Kidney epithelial cell (primary cell): ENCODE measurements around the gene OGDH. TPM values are rescaled to one million over a fixed set of nuclear protein-coding genes. Genes with fewer than 3 reads are reported as not detected.
"Not testable (repeated sequence)": the region's sequence is repeated elsewhere in the genome, so short reads cannot be mapped to it uniquely, and the experiment has no call there.

Experiments
- DNase-seq: peaks from one replicate; pipeline ENCODE4 v3.0.0-alpha.2; 2010; ENCODE audit warnings: low read depth
- H3K27me3 ChIP-seq: 2 replicates; pipeline ENCODE4 v1.6.0; 2011; ENCODE audit warnings: low read length; ENCODE audit not compliant: control insufficient read depth, insufficient read depth
- H3K36me3 ChIP-seq: 2 replicates; pipeline ENCODE4 v1.5.1; 2011; ENCODE audit warnings: low read length; ENCODE audit not compliant: control insufficient read depth, insufficient read depth
- H3K4me3 ChIP-seq: 2 replicates; pipeline ENCODE4 v1.5.1; 2011; ENCODE audit warnings: low read depth, mild to moderate bottlenecking, control low read depth, low read length
- CTCF ChIP-seq: IDR thresholded peaks from 2 replicates; pipeline ENCODE4 v1.5.1; 2011; ENCODE audit warnings: mild to moderate bottlenecking, moderate library complexity, low read length, control low read depth, inconsistent platforms; ENCODE audit not compliant: insufficient read depth, poor library complexity, severe bottlenecking
- total RNA-seq: library from RNA; depleted of rRNA; stranded (reverse); fragments of >200 nt; gene quantifications from 2 replicates; pipeline ENCODE4 v1.2.3, GENCODE V29; 2015

The OGDH gene
- total RNA-seq, 1 donor from 2014 or later = 65.2 TPM

DNA sequence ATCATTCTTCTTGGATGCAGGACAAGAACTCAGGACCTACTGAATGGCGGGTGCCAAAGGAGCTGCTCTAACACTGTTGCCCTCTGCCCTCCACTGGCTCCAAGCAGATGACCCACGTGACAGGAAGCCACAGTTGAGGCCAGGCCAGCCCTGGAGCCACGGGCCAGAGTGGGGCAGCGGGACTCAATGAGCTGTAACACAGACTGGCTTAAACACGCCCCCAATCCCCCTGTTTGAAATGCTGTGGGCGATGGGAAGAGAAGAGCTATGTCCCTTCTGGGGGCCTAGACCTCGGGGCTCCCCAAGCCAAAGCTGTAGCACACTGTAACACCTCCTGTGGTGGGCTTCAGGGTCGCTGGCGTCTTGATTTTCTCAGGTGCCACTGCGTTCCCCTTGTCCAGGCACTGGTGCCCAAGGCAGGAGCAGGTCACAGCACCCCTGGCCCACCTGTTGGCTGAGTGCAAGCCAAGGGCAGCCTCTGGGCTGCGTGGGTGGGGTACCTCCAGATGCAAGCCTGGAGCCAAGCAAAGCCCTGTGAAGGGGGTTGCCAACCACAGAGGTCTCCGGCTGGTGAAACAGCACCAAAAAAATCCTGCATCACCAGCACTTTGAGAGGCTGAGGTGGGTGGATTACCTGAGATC is 123.6 kb downstream of the OGDH start:
- DNase-seq = no peak
- Histone ChIP-seq H3K27me3 (no peaks in the 10 kb centered on the region), H3K36me3 (no peaks in the 10 kb centered on the region), H3K4me3 (no peak overlapping the region)
- TF ChIP-seq CTCF = no peak

DNA sequence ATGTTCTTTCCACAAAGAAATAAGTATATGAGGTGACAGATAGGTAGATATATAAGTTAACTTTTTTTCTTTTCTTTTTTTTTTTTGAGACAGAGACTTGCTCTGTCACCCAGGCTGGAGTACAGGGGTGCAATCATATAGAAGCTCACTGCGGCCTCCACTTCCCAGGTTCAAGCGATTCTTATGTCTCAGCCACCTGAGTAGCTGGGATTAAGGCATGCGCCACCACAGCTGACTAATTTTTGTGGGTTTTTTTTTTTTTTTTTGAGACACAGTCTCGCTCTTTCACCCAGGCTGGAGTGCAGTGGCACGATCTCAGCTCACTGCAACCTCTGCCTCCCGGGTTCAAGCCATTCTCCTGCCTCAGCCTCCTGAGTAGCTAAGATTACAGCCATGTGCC is 126.5 kb downstream of the OGDH start:
- H3K27me3 ChIP-seq, H3K4me3 ChIP-seq, H3K36me3 ChIP-seq, DNase-seq: not testable (repeated sequence)

DNA sequence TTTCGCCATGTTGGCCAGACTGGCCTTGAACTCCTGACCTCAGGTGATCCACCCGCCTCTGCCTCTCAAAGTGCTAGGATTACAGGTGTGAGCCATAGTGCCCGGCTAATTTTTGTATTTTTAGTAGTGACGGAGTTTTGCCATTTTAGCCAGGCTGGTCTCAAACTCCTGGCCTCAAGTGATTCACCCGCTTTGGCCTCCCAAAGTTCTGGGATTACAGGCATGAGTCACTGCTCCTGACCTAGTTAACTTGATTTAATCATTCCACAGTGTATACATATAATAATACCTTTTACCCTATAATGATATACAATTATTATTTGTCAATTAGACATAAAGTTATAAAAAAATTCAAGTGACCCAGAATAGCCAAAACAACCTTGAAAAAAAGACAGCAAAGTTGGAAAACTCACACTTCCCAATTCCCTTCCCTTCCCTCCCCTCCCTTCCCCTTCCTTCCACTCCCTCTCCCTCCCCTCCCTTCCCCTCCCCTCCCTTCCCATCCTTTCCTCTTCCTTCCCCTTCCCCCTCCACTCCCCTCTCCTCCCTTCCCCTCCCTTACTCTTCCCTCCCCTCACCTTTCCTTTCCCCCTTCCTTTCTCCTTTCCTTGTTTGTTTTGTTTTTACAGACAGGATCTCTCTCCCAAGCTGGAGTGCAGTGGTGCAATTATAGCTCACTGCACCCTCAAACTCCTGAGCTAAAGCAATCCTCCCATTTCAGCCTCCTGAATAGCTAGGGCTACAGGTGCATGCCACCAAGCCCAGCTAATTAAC is 127.5 kb downstream of the OGDH start:
- H3K27me3 ChIP-seq = no peaks in the 10 kb centered on the region
- TF ChIP-seq CTCF = no peak
- DNase-seq = peak; percentile 42
- no peaks in the 10 kb centered on the region for H3K36me3 ChIP-seq
- no peak overlapping the region for H3K4me3 ChIP-seq

DNA sequence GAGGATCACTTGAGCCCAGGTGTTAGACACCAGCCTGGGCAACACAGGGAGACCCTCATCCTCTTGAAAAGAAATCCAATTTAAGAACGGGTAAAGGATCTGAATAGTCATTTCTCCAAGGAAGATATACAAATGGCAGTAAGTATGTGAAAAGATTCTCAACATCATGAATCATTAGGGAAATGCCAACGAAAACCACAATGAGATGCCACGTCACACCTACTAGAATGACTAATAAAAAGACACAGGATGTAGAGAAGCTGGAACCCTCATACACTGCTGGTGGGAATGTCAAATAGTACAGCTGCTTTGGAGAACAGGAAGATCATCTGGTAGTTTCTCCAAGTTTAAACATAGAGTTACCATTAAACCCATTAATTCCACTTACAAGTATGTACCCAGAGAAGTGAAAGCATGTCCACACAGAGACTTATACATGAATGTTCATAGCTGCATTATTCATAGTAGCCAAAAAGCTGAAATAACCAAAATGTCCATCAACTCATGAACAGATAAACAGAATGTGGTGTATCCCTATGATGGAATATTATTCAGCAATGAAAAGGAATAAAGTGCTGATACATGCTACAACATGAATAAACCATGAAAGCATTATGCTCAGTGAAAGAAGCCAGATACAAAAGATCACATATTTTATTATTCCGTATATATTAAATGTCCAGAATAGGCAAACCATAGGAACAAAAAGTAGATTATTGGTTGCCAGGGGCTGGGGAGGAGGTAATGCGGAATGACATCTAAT is 129.2 kb downstream of the OGDH start:
- Histone ChIP-seq H3K4me3 (no peak overlapping the region), H3K27me3 (no peaks in the 10 kb centered on the region), H3K36me3 (no peaks in the 10 kb centered on the region)
- DNase-seq = peak; percentile 93
- no peak for TF ChIP-seq CTCF

- Histone ChIP-seq H3K4me3 (no peak overlapping the region), H3K36me3 (no peaks in the 10 kb centered on the region), H3K27me3 (no peaks in the 10 kb centered on the region)
- DNase-seq = no peak
- TF ChIP-seq CTCF = no peak
Measured at GRCh38 chr7:44736896-44737295, 130.5 kb downstream of the OGDH start.

DNA sequence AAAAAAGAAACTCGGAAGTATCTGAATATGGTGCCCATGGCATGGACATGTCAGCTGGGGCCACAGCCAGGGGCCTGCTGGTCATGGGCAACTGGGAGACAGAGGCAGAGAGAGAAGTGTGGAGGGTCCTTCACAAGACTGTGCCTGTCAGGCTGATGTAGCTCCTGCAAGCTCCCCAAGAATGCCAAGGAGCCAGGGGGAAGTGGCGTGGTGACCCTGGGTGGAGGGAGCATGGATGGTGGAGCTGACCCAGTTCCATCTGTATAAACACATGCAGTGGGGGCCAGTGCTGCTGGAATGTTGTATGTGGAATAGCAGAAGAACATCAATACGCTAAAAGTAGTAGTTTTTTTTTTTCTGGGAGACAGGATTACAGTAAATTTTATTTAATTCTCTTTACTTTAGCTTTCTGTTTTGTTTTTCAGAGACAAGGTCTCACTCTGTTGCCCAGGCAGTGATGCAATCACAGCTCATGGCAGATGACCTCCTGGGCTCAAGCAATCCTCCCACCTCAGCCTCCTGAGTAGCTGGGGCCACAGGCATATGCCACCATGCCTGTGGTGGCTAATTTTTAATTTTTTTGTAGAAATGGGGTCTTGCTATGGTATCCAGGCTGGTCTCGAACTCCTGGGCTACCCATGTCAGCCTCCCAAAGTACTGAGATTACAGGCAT is 131.8 kb downstream of the OGDH start:
- DNase-seq = no peak
- no peak for TF ChIP-seq CTCF
- Histone ChIP-seq H3K36me3 (no peaks in the 10 kb centered on the region), H3K4me3 (no peak overlapping the region), H3K27me3 (no peaks in the 10 kb centered on the region)
